NCI-H524 treated with DMSO at 0.1 percent for 48 hours (cell line): ENCODE data around the gene PLCH2.

ENCODE experiments used
- DNase-seq: peaks from one replicate; lab custom pipeline; 2025; lab: John Stamatoyannopoulos, UW

The PLCH2 gene

GRCh38 chr1:2530513-2531361 lies 54.6 kb downstream of the PLCH2 start:
- DNase-seq, result no peak

- no peak for DNase-seq
These were observed 56.5 kb downstream of the PLCH2 start for GRCh38 chr1:2532485-2533160.

GRCh38 chr1:2533365-2533764 lies 57.3 kb downstream of the PLCH2 start:
- DNase-seq, result no peak

GRCh38 chr1:2534315-2534686 lies 58.2 kb downstream of the PLCH2 start:
- DNase-seq, result no peak

- DNase-seq, result no peak
These were observed 58.8 kb downstream of the PLCH2 start for GRCh38 chr1:2534687-2535441.

GRCh38 chr1:2535455-2535854 lies 59.4 kb downstream of the PLCH2 start:
- DNase-seq, result no peak

- DNase-seq, result no peak
These were observed 59.9 kb downstream of the PLCH2 start for GRCh38 chr1:2535981-2536380.

GRCh38 chr1:2537784-2538115 lies 61.7 kb downstream of the PLCH2 start:
- DNase-seq, result no peak

- no peak for DNase-seq
These were observed 62.3 kb downstream of the PLCH2 start for GRCh38 chr1:2538376-2538775.

- no peak for DNase-seq
These were observed 62.8 kb downstream of the PLCH2 start for GRCh38 chr1:2538872-2539271.

GRCh38 chr1:2539312-2539907 lies 63.3 kb downstream of the PLCH2 start:
- no peak for DNase-seq

- DNase-seq, result no peak
These were observed 64.9 kb downstream of the PLCH2 start for GRCh38 chr1:2540816-2541492.

- DNase-seq, result no peak
These were observed 65.6 kb downstream of the PLCH2 start for GRCh38 chr1:2541619-2542245.

GRCh38 chr1:2542246-2542915 lies 66.3 kb downstream of the PLCH2 start:
- DNase-seq, result no peak

- DNase-seq, result no peak
These were observed 67.5 kb downstream of the PLCH2 start for GRCh38 chr1:2543543-2544092.

- no peak for DNase-seq
These were observed 68.2 kb downstream of the PLCH2 start for GRCh38 chr1:2544093-2544874.

GRCh38 chr1:2544875-2545640 lies 69.0 kb downstream of the PLCH2 start:
- DNase-seq, result no peak

GRCh38 chr1:2545754-2546514 lies 69.8 kb downstream of the PLCH2 start:
- peak; percentile 47 for DNase-seq
